ENCODE results near the gene NKAPL. TPM values are rescaled to one million over a fixed set of nuclear protein-coding genes. Genes with fewer than 3 reads are reported as not detected.
A peak's percentile ranks its signal among the peaks of the same experiment; 100 is the strongest.

NKAPL gene
- total and polyA plus RNA-seq, 10 of the 15 experiments (the other 5 are each of a cell fraction or from before 2014, with no cell fraction given), result 0.10 to 0.48 (median 0.19) TPM; not detected in 1

GRCh38 chr6:28266962-28267694 is 8.0 kb downstream of the NKAPL start, which contains the start of gene ZSCAN26 (continued):
- TF ChIP-seq ETV6 (conservative IDR thresholded peaks at IDR 0.05 in 1 of 2, IDR thresholded peaks at IDR 0.05 in 1 of 2; ENCODE audit: borderline replicate concordance in 1 of 2, low read depth in 1 of 2) (peak in 1 of 2 experiments; percentile 37; a peak in 1 of 4 replicates), ATF3 (IDR thresholded peaks at IDR 0.05; ENCODE audit: borderline replicate concordance, extremely low read depth, low read depth, low read length) (no peak), DPF2 (IDR thresholded peaks at IDR 0.05) (peak; percentile 58; the same call in 1 of the 2 replicates), PAX8 (IDR thresholded peaks at IDR 0.05) (no peak), CTCF (IDR thresholded peaks at IDR 0.05 in 2 of 3, conservative IDR thresholded peaks at IDR 0.05 in 1 of 3; ENCODE audit: control insufficient read depth in 2 of 3, extremely low read depth in 1 of 3, insufficient read depth in 1 of 3, low read depth in 3 of 3, low read length in 3 of 3) (no peak), RFX5 (IDR thresholded peaks at IDR 0.05; ENCODE audit: low read depth, low read length) (no peak), TCF12 (IDR thresholded peaks at IDR 0.05; ENCODE audit: low read depth, low read length) (0 out of 2 replicates have a peak, but pooled peaks have one; percentile 37), SUPT20H (IDR thresholded peaks at IDR 0.05; ENCODE audit: borderline replicate concordance, control insufficient read depth, low read depth, low read length) (no peak), NBN (IDR thresholded peaks at IDR 0.05) (peak; percentile 88; the same call in 1 of the 2 replicates), TCF7 (IDR thresholded peaks at IDR 0.05; ENCODE audit: borderline replicate concordance) (no peak), BCLAF1 (IDR thresholded peaks at IDR 0.05) (no peak), ZSCAN29 (IDR thresholded peaks at IDR 0.05) (no peak), CBFB (IDR thresholded peaks at IDR 0.05; ENCODE audit: low read depth) (no peak; the same call in 1 of the 2 replicates), MTA3 (IDR thresholded peaks at IDR 0.05; ENCODE audit: borderline replicate concordance, low read length) (no peak), MYC (IDR thresholded peaks at IDR 0.05; ENCODE audit: insufficient read depth, insufficient read length, insufficient replicate concordance, low read length, severe bottlenecking) (no peak), CREB1 (IDR thresholded peaks at IDR 0.05; ENCODE audit: low read depth) (0 out of 2 replicates have a peak, but pooled peaks have one; percentile 4), IRF4 (IDR thresholded peaks at IDR 0.05; ENCODE audit: low read depth, low read length) (0 out of 2 replicates have a peak, but pooled peaks have one; percentile 35), MTA2 (IDR thresholded peaks at IDR 0.05; ENCODE audit: low read depth) (peak; percentile 25; the same call in 1 of the 2 replicates), SMAD5 (IDR thresholded peaks at IDR 0.05; ENCODE audit: low read depth) (no peak), CREM (IDR thresholded peaks at IDR 0.05; ENCODE audit: low read depth) (0 out of 2 replicates have a peak, but pooled peaks have one; percentile 29), BRCA1 (IDR thresholded peaks at IDR 0.05; ENCODE audit: low read depth, low read length) (no peak), ZBED1 (IDR thresholded peaks at IDR 0.05; ENCODE audit: borderline replicate concordance) (no peak), SMARCA5 (IDR thresholded peaks at IDR 0.05) (peak; percentile 74; the same call in 1 of the 2 replicates), HDAC6 (IDR thresholded peaks at IDR 0.05; ENCODE audit: unreplicated experiment) (no peak)
